ENCODE data around the gene ITPRIPL1. TPM values are rescaled to one million over a fixed set of nuclear protein-coding genes. Genes with fewer than 3 reads are reported as not detected.
A peak's percentile ranks its signal among the peaks of the same experiment; 100 is the strongest.
"Not testable (repeated sequence)": the region's sequence is repeated elsewhere in the genome, so short reads cannot be mapped to it uniquely, and the experiment has no call there.

ITPRIPL1 gene
- polyA plus RNA-seq (2012; ENCODE audit: low read depth, missing spikeins): 8.2 TPM

GRCh38 chr2:96325041-96325883 lies at the start of gene ITPRIPL1:
TSS of gene ITPRIPL1 (plus strand) at chr2:96325317. CDS start at chr2:96325840, 523 bp downstream.
- DNase-seq (ENCODE audit: insufficient read length, low spot score): no peak
- TF ChIP-seq POLR2AphosphoS5 (IDR thresholded peaks at IDR 0.05; ENCODE audit: low read depth, low read length) (peak; percentile 54), POLR2A (IDR thresholded peaks at IDR 0.05; ENCODE audit: low read depth, low read length) (no peak; the same call in 1 of the 2 replicates)
- peak; percentile 82 for FAIRE-seq

GRCh38 chr2:96276787-96277499 lies 48.2 kb upstream of the ITPRIPL1 start:
- FAIRE-seq (no peak), DNase-seq (ENCODE audit: insufficient read length, low spot score) (no peak)
- TF ChIP-seq POLR2A (IDR thresholded peaks at IDR 0.05; ENCODE audit: low read depth, low read length) (no peak), POLR2AphosphoS5 (IDR thresholded peaks at IDR 0.05; ENCODE audit: low read depth, low read length) (no peak; the same call in 1 of the 2 replicates), PAX5 (IDR thresholded peaks at IDR 0.05; ENCODE audit: insufficient read depth, low read length, severe bottlenecking) (no peak), TAF1 (IDR thresholded peaks at IDR 0.05; ENCODE audit: low read depth, low read length) (no peak), SPI1 (IDR thresholded peaks at IDR 0.05; ENCODE audit: low read depth, low read length) (no peak), POU2F2 (IDR thresholded peaks at IDR 0.05; ENCODE audit: low read depth, low read length) (no peak)

GRCh38 chr2:96287273-96287856 lies 37.8 kb upstream of the ITPRIPL1 start:
- DNase-seq (ENCODE audit: insufficient read length, low spot score) (no peak), FAIRE-seq (no peak)
- TF ChIP-seq PAX5 (IDR thresholded peaks at IDR 0.05; ENCODE audit: insufficient read depth, low read length, severe bottlenecking) (no peak), POLR2AphosphoS5 (IDR thresholded peaks at IDR 0.05; ENCODE audit: low read depth, low read length) (no peak), SPI1 (IDR thresholded peaks at IDR 0.05; ENCODE audit: low read depth, low read length) (no peak), TAF1 (IDR thresholded peaks at IDR 0.05; ENCODE audit: low read depth, low read length) (no peak), POLR2A (IDR thresholded peaks at IDR 0.05; ENCODE audit: low read depth, low read length) (no peak), POU2F2 (IDR thresholded peaks at IDR 0.05; ENCODE audit: low read depth, low read length) (no peak)

- DNase-seq (ENCODE audit: insufficient read length, low spot score): no peak
- no peak for TF ChIP-seq SPI1 (IDR thresholded peaks at IDR 0.05; ENCODE audit: low read depth, low read length)
- no peak for TF ChIP-seq POU2F2 (IDR thresholded peaks at IDR 0.05; ENCODE audit: low read depth, low read length)
- no peak for TF ChIP-seq POLR2AphosphoS5 (IDR thresholded peaks at IDR 0.05; ENCODE audit: low read depth, low read length)
- TF ChIP-seq PAX5 (IDR thresholded peaks at IDR 0.05; ENCODE audit: insufficient read depth, low read length, severe bottlenecking): no peak
- no peak for FAIRE-seq
Measured at GRCh38 chr2:96291751-96292150, 33.4 kb upstream of the ITPRIPL1 start.

- not testable (repeated sequence) for DNase-seq (ENCODE audit: insufficient read length, low spot score); FAIRE-seq
Measured at GRCh38 chr2:96294271-96294670, 30.8 kb upstream of the ITPRIPL1 start.

GRCh38 chr2:96296925-96297324 lies 28.2 kb upstream of the ITPRIPL1 start:
- DNase-seq (ENCODE audit: insufficient read length, low spot score) (no peak), FAIRE-seq (no peak)
- TF ChIP-seq POU2F2 (IDR thresholded peaks at IDR 0.05; ENCODE audit: low read depth, low read length) (no peak), PAX5 (IDR thresholded peaks at IDR 0.05; ENCODE audit: insufficient read depth, low read length, severe bottlenecking) (no peak), POLR2AphosphoS5 (IDR thresholded peaks at IDR 0.05; ENCODE audit: low read depth, low read length) (no peak), SPI1 (IDR thresholded peaks at IDR 0.05; ENCODE audit: low read depth, low read length) (no peak), POLR2A (IDR thresholded peaks at IDR 0.05; ENCODE audit: low read depth, low read length) (no peak), TAF1 (IDR thresholded peaks at IDR 0.05; ENCODE audit: low read depth, low read length) (no peak)

GRCh38 chr2:96301865-96302264 lies 23.3 kb upstream of the ITPRIPL1 start:
- TF ChIP-seq POLR2AphosphoS5 (IDR thresholded peaks at IDR 0.05; ENCODE audit: low read depth, low read length) (no peak), POU2F2 (IDR thresholded peaks at IDR 0.05; ENCODE audit: low read depth, low read length) (no peak), TAF1 (IDR thresholded peaks at IDR 0.05; ENCODE audit: low read depth, low read length) (no peak), PAX5 (IDR thresholded peaks at IDR 0.05; ENCODE audit: insufficient read depth, low read length, severe bottlenecking) (no peak)
- no peak for FAIRE-seq

GRCh38 chr2:96304606-96305005 lies 20.5 kb upstream of the ITPRIPL1 start:
- DNase-seq (ENCODE audit: insufficient read length, low spot score) (no peak), FAIRE-seq (no peak)
- TF ChIP-seq POU2F2 (IDR thresholded peaks at IDR 0.05; ENCODE audit: low read depth, low read length): no peak
- no peak for TF ChIP-seq PAX5 (IDR thresholded peaks at IDR 0.05; ENCODE audit: insufficient read depth, low read length, severe bottlenecking)
- no peak for TF ChIP-seq SPI1 (IDR thresholded peaks at IDR 0.05; ENCODE audit: low read depth, low read length)
- TF ChIP-seq POLR2A (IDR thresholded peaks at IDR 0.05; ENCODE audit: low read depth, low read length): no peak

More at GRCh38 chr2:96301865-96302264, 23.3 kb upstream of the ITPRIPL1 start:
- DNase-seq (ENCODE audit: insufficient read length, low spot score): no peak

- no peak; the same call in 1 of the 2 replicates for TF ChIP-seq POU2F2 (IDR thresholded peaks at IDR 0.05; ENCODE audit: low read depth, low read length)
- peak; percentile 89 for TF ChIP-seq POLR2AphosphoS5 (IDR thresholded peaks at IDR 0.05; ENCODE audit: low read depth, low read length)
- TF ChIP-seq SPI1 (IDR thresholded peaks at IDR 0.05; ENCODE audit: low read depth, low read length): no peak
- TF ChIP-seq TAF1 (IDR thresholded peaks at IDR 0.05; ENCODE audit: low read depth, low read length): peak; percentile 55; the same call in 1 of the 2 replicates
- peak; percentile 68 for TF ChIP-seq POLR2A (IDR thresholded peaks at IDR 0.05; ENCODE audit: low read depth, low read length)
- peak; percentile 42 for TF ChIP-seq PAX5 (IDR thresholded peaks at IDR 0.05; ENCODE audit: insufficient read depth, low read length, severe bottlenecking)
- peak; percentile 92 for FAIRE-seq
- DNase-seq (ENCODE audit: insufficient read length, low spot score): peak; percentile 72
Measured at GRCh38 chr2:96305091-96305978, 19.8 kb upstream of the ITPRIPL1 start, which contains the start of gene SNRNP200. TSS of gene SNRNP200 (minus strand) at chr2:96305546. CDS start at chr2:96305437, 109 bp downstream.

Data from GM12891 (cell line).